BLaER1 treated with 17β-estradiol and CSF1 and Interleukin-3, amounts not matched to agents 10 nM and 100 nM (cell line): ENCODE data around the gene BMX.

Experiments
- H3K27ac ChIP-seq, 11 experiments: shearing (Covaris generic); formaldehyde crosslinking; 2 replicates each; pipeline ENCODE4 v1.8.1; 2022
- H3K27me3 ChIP-seq, 11 experiments: shearing (Covaris generic); formaldehyde crosslinking; 2 replicates each; pipeline ENCODE4 v1.8.1; 2022
- H3K36me3 ChIP-seq, 11 experiments: shearing (Covaris generic); formaldehyde crosslinking; 2 replicates each; pipeline ENCODE4 v1.8.1; 2022
- H3K4me1 ChIP-seq, 10 experiments: shearing (Covaris generic); formaldehyde crosslinking; 2 replicates each; pipeline ENCODE4 v1.8.1; 2022
- H3K4me2 ChIP-seq, 11 experiments: shearing (Covaris generic); formaldehyde crosslinking; 2 replicates each; pipeline ENCODE4 v1.8.1; 2022
- H3K4me3 ChIP-seq, 10 experiments: shearing (Covaris generic); formaldehyde crosslinking; 2 replicates each; pipeline ENCODE4 v1.8.1; 2022
- H3K9ac ChIP-seq, 11 experiments: shearing (Covaris generic); formaldehyde crosslinking; 2 replicates each; pipeline ENCODE4 v1.8.1; 2022
- H3K9me3 ChIP-seq, 11 experiments: shearing (Covaris generic); formaldehyde crosslinking; replicated peaks in 1 of 11; 2 replicates each; pipeline ENCODE4 v1.8.1; 2022
- H4K20me1 ChIP-seq, 11 experiments: shearing (Covaris generic); formaldehyde crosslinking; 2 replicates each; pipeline ENCODE4 v1.8.1; 2022
- Cebpa-rat ChIP-seq, 11 experiments: shearing (Covaris generic); IDR thresholded peaks; 2 replicates each; pipeline ENCODE4 v1.8.1; 2022

Gene BMX

DNA sequence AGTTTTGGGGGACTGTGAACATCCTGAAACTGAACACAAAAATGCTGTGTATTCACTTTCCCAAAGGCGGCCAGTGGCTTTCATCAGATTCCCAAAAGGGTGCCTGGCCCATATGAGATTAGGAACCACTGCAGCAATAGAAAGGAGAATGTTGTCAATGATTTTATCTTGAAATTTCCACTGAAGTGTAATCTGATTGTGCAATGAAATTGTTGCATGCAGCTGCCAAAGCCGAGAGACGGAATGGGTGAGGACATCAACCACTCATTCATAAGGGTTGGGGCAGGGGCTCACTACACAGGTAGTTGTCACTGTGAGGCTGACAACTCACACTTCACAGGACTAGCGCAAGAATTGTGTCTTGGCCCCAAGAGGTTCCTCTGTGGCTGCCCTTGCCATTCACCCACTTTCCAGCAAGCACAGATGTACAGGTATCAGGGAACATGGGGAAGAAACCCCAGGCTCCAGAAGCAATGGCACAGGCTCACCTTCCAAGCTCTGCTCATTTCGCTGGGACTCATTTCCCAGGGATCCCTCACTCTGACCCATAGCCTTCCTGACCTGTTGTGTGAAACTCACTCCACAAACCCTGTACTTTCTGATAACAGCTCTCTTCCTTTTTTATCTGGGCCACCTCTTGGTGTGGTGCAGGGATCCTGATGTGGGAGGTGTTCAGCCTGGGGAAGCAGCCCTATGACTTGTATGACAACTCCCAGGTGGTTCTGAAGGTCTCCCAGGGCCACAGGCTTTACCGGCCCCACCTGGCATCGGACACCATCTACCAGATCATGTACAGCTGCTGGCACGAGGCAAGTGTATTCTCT lies 48.8 kb downstream of the BMX start:
- no peak overlapping the region for H3K4me2 ChIP-seq
- no peak overlapping the region for H3K4me3 ChIP-seq

DNA sequence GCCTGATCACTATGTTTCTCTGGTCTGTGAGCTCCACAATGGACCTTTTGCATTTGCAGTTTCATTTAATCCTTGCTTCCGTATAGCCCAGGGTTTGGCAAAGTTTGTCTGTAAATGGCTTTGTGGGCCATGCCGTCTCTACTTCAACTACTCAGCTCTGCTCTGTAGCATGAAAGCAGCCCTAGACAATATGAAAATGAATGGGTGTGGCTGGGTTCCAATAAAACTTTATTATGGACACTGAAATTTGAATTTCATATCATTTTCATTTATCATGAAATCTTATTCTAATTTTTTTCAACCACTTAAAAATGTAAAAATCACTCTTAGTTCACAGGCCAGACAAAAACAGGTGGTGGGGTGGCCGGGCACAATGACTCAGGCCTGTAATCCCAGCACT lies 58.6 kb downstream of the BMX start:
- peaks cover 91 to 99% (median 97%) of the 10 kb centered on the region in 11 experiments for H3K27me3 ChIP-seq
- H3K9ac ChIP-seq: no peak overlapping the region
- H3K9me3 ChIP-seq: no peaks in the 10 kb centered on the region
- no peak overlapping the region for H3K4me3 ChIP-seq
- H4K20me1 ChIP-seq: peaks cover 0 to 13% (median 0%) of the 10 kb centered on the region in 11 experiments; a peak in 3 of 22 replicates
- no peaks in the 10 kb centered on the region for H3K36me3 ChIP-seq
- no peak overlapping the region for H3K4me2 ChIP-seq
- no peak overlapping the region for H3K27ac ChIP-seq
- no peak for TF ChIP-seq Cebpa-rat (IDR thresholded peaks at IDR 0.05)
- no peaks in the 10 kb centered on the region for H3K4me1 ChIP-seq

More for the DNA sequence above, 48.8 kb downstream of the BMX start:
- H3K9ac ChIP-seq: no peak overlapping the region
- H3K4me1 ChIP-seq: no peaks in the 10 kb centered on the region
- H3K27ac ChIP-seq: no peak overlapping the region
- peaks cover 0 to 11% (median 0%) of the 10 kb centered on the region in 11 experiments; a peak in 4 of 22 replicates for H4K20me1 ChIP-seq
- H3K9me3 ChIP-seq: peaks cover 0 to 9% (median 6%) of the 10 kb centered on the region in 11 experiments; a peak in 10 of 22 replicates
- H3K27me3 ChIP-seq: peaks cover 89 to 100% (median 98%) of the 10 kb centered on the region in 11 experiments
- no peaks in the 10 kb centered on the region for H3K36me3 ChIP-seq
- peak in 3 of 11 experiments; percentile 11 to 67 (median 12); a peak in 2 of 22 replicates for TF ChIP-seq Cebpa-rat (IDR thresholded peaks at IDR 0.05)

GRCh38 chrX:15560924-15561323 lies 60.3 kb downstream of the BMX start:
- H3K27me3 ChIP-seq: peaks cover 91 to 99% (median 97%) of the 10 kb centered on the region in 11 experiments
- no peak overlapping the region for H3K9ac ChIP-seq
- H3K27ac ChIP-seq: no peak overlapping the region
- no peak for TF ChIP-seq Cebpa-rat (IDR thresholded peaks at IDR 0.05)
- no peak overlapping the region for H3K4me3 ChIP-seq
- no peaks in the 10 kb centered on the region for H3K4me1 ChIP-seq
- H4K20me1 ChIP-seq: peaks cover 0 to 13% (median 0%) of the 10 kb centered on the region in 11 experiments; a peak in 3 of 22 replicates
- no peaks in the 10 kb centered on the region for H3K36me3 ChIP-seq
- H3K4me2 ChIP-seq: no peak overlapping the region
- H3K9me3 ChIP-seq: no peaks in the 10 kb centered on the region

DNA sequence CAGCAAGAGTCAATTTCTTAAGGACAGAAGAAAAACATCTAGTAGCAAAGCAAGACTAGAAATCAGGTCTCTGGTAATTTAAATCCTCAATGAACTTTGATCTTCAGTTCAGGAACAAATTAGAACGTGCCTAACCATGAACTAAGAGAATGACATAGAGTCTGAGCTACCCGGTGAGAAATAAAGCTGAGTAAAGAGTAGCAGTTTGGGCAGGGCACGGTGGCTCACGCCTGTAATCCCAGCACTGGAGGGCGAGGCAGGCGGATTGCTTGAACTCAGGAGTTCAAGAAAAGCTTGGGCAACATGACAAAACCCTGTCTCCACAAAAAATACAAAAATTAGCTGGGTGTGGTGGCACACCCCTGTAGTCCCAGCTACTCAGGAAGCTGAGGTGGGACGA lies 62.4 kb downstream of the BMX start:
- H3K9ac ChIP-seq: no peak overlapping the region
- no peaks in the 10 kb centered on the region for H3K4me1 ChIP-seq

GRCh38 chrX:15564981-15565579 lies 64.5 kb downstream of the BMX start:
- Histone ChIP-seq H3K27ac (no peak overlapping the region), H3K4me3 (no peak overlapping the region), H3K9ac (no peak overlapping the region), H4K20me1 (peaks cover 0 to 10% (median 0%) of the 10 kb centered on the region in 11 experiments; a peak in 4 of 22 replicates), H3K9me3 (no peaks in the 10 kb centered on the region), H3K4me2 (no peak overlapping the region), H3K27me3 (peaks cover 95 to 99% (median 98%) of the 10 kb centered on the region in 11 experiments), H3K4me1 (no peaks in the 10 kb centered on the region), H3K36me3 (no peaks in the 10 kb centered on the region)
- TF ChIP-seq Cebpa-rat (IDR thresholded peaks at IDR 0.05): no peak

More for the DNA sequence above, 62.4 kb downstream of the BMX start:
- Histone ChIP-seq H3K4me2 (no peak overlapping the region), H3K9me3 (no peaks in the 10 kb centered on the region), H3K4me3 (no peak overlapping the region), H3K27me3 (peaks cover 96 to 99% (median 98%) of the 10 kb centered on the region in 11 experiments), H4K20me1 (peaks cover 0 to 10% (median 0%) of the 10 kb centered on the region in 11 experiments; a peak in 3 of 22 replicates), H3K36me3 (no peaks in the 10 kb centered on the region), H3K27ac (no peak overlapping the region)
- TF ChIP-seq Cebpa-rat (IDR thresholded peaks at IDR 0.05): no peak

DNA sequence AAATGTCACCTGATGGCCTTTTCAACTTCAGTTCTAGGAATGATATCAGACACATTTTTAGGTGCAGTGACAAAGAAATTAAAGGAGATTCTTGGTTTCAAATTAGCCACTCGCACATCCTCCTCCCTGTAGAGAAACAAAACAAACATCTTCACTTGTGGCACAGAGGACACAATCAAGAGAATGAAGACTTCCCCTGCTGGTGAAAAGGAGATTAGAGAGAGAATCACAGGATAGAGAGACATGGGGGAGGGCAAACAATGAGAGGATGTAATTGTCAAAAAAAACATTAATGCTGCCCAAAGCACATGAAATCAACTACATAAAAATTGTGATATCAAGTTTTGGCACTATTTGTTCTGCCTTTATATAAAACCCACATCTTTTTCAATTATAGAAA lies 65.6 kb downstream of the BMX start:
- H3K27ac ChIP-seq: no peak overlapping the region
- H3K9me3 ChIP-seq: no peaks in the 10 kb centered on the region
- no peak overlapping the region for H3K9ac ChIP-seq
- H4K20me1 ChIP-seq: peaks cover 0 to 10% (median 0%) of the 10 kb centered on the region in 11 experiments; a peak in 4 of 22 replicates
- no peaks in the 10 kb centered on the region for H3K36me3 ChIP-seq
- peaks cover 95 to 99% (median 98%) of the 10 kb centered on the region in 11 experiments for H3K27me3 ChIP-seq
- no peak for TF ChIP-seq Cebpa-rat (IDR thresholded peaks at IDR 0.05)
- no peak overlapping the region for H3K4me2 ChIP-seq
- H3K4me1 ChIP-seq: no peaks in the 10 kb centered on the region
- no peak overlapping the region for H3K4me3 ChIP-seq

- Histone ChIP-seq H3K9me3 (no peaks in the 10 kb centered on the region), H3K27ac (no peak overlapping the region), H4K20me1 (peaks cover 0 to 10% (median 0%) of the 10 kb centered on the region in 11 experiments; a peak in 3 of 22 replicates), H3K4me2 (no peak overlapping the region), H3K36me3 (no peaks in the 10 kb centered on the region), H3K9ac (no peak overlapping the region), H3K4me1 (no peaks in the 10 kb centered on the region), H3K4me3 (no peak overlapping the region), H3K27me3 (peaks cover 95 to 99% (median 98%) of the 10 kb centered on the region in 11 experiments)
- no peak for TF ChIP-seq Cebpa-rat (IDR thresholded peaks at IDR 0.05)
These were observed 66.7 kb downstream of the BMX start for GRCh38 chrX:15567267-15567666.

DNA sequence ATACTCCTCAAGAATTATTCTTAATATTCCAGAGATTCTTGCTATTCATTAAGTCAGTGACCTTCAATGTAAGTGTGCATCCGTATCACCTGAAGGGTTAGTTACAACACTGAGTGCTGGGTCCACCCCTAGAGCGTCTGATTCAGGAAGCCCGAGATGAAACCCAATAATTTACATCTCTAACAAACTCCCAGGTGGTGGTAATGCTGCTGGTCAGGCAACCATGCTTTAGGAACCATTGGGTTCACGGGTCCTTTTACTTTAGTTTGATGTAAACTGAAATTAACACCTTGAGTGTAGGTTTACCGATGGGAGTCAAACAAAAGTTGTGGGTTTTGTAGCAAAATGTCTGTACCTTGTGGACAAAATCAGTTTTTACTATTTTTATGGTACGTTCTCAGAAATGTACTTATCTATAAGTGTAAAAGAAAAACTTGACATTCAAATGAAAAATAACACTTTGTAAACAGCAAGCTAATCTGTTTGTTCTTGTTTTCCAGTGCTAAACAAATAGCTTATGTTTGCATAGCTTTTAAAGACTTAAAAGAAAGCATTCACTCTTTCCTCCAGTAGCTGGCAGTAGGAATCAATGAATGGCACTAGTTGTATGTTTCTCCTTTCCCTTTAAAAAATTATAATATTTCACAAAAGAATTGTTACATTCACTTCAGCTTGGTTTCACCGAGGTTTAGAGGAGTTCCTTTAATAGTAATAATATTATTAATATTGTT lies 67.4 kb downstream of the BMX start:
- no peak overlapping the region for H3K9ac ChIP-seq
- no peaks in the 10 kb centered on the region for H3K9me3 ChIP-seq
- peaks cover 0 to 10% (median 0%) of the 10 kb centered on the region in 11 experiments; a peak in 3 of 22 replicates for H4K20me1 ChIP-seq
- no peak overlapping the region for H3K4me3 ChIP-seq
- H3K36me3 ChIP-seq: no peaks in the 10 kb centered on the region
- H3K4me1 ChIP-seq: no peaks in the 10 kb centered on the region
- TF ChIP-seq Cebpa-rat (IDR thresholded peaks at IDR 0.05): no peak
- no peak overlapping the region for H3K4me2 ChIP-seq
- peaks cover 99 to 100% (median 100%) of the 10 kb centered on the region in 11 experiments for H3K27me3 ChIP-seq
- H3K27ac ChIP-seq: no peak overlapping the region

- TF ChIP-seq Cebpa-rat (IDR thresholded peaks at IDR 0.05): no peak
- Histone ChIP-seq H3K27me3 (peaks cover 97 to 100% (median 100%) of the 10 kb centered on the region in 11 experiments), H3K4me3 (no peak overlapping the region), H3K9me3 (no peaks in the 10 kb centered on the region), H3K36me3 (no peaks in the 10 kb centered on the region), H3K4me2 (no peak overlapping the region), H3K9ac (no peak overlapping the region), H4K20me1 (peaks cover 0 to 9% (median 0%) of the 10 kb centered on the region in 11 experiments; a peak in 3 of 22 replicates), H3K4me1 (no peaks in the 10 kb centered on the region), H3K27ac (no peak overlapping the region)
These were observed 69.5 kb downstream of the BMX start for GRCh38 chrX:15570145-15570544.
